GM18867 (cell line): ENCODE results near the gene QSOX2.
"Not testable (repeated sequence)": the region's sequence is repeated elsewhere in the genome, so short reads cannot be mapped to it uniquely, and the experiment has no call there.

Experiments used
- ATAC-seq: cut with Tn5 transposase; IDR thresholded peaks from one replicate; pipeline ENCODE4 v1.9.1; 2021; ENCODE audit warnings: mild to moderate bottlenecking, moderate library complexity; ENCODE audit not compliant: unreplicated experiment

QSOX2 gene

DNA sequence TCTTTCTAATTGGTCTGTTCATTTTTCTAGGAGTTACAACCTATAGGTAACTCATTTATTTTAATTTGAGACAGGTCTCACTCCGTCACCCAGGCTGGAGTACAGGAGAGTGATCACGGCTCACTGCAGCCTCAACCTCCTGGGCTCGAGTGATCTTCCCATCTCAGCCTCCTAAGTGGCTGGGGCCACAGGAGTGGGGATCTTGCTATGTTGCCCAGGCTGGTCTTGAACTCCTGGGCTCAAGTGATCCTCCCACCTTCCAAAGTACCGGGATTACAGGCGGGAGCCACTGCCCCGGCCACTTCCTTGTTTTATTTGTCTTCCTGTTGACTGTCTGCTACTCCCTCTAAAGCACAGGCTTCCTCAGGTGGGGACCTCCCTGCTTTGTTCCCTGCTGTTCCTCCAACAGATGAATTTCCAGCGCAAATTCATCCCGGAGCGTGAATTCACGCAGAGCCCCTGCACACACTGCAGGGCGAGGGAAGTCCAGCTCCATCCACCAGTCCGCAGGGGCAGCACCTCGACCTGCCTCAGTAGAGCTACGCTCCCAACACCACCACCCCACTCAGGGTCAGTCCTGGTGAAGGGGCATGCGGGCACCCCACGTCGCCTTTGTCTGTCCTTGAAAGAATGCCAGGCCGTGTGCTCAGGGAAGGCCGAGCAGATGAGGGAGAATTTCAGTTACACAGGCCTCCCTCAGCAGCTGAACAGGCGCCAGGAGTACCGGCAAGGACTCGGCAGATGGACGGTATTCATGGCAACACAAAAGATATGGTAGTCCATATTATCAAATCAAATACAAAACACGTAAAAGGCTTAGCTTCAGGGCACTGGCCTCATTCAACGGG lies 6.3 kb downstream of the QSOX2 start:
- ATAC-seq, result no peak

DNA sequence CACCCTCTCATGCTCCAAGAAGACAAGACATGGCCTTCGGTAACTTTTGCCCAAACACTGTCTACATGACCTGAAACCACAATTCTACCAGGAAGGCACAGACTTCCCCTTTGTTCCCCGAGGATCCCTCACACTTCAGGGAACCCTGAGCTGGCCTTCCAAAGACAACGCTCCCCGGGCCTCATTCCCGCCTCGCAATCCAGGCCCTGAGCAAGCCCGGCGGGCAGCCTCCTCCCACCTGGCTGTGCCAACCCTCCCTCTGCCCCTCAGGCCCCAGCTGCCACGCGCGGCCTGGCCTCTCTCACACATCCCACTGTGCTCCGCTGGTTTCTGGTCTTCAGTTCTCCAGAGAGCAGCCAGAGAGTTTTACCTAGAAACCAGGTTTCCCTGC lies 7.3 kb downstream of the QSOX2 start:
- ATAC-seq, result no peak

DNA sequence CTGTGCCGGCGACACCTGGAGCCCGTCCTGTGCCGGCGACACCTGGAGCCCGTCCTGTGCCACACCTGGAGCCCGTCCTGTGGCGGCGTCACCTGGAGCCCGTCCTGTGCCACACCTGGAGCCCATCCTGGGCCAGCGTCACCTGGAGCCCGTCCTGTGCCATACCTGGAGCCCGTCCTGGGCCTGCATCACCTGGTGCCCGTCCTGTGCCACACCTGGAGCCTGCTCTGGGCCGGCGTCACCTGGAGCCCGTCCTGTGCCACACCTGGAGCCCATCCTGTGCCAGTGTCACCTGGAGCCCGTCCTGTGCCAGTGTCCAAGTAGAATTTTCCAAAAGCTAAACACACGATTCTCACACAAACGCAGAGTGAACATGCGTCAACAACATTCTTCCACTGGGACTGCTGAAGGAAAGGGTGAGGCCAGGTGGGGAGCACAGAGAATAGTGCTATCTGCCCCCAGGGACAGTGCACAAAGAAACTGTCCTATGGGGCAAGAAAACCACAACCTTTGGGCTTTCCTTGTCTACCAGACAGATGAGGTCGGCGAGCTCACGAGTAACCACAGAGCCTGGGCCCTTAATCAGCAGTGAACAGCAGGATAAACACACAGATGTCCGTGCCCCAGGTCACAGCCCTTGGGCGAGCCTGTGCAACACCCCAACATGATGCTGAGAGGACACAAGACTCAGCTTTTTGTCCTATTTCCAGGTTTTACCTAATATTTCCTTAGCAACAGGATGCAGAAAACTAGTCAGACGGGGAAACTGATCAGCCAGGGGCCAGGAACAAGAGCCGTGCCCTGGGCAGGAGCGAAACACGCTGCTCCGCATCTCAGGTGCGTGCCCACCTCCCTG lies 7.9 kb downstream of the QSOX2 start:
- ATAC-seq, result no peak

DNA sequence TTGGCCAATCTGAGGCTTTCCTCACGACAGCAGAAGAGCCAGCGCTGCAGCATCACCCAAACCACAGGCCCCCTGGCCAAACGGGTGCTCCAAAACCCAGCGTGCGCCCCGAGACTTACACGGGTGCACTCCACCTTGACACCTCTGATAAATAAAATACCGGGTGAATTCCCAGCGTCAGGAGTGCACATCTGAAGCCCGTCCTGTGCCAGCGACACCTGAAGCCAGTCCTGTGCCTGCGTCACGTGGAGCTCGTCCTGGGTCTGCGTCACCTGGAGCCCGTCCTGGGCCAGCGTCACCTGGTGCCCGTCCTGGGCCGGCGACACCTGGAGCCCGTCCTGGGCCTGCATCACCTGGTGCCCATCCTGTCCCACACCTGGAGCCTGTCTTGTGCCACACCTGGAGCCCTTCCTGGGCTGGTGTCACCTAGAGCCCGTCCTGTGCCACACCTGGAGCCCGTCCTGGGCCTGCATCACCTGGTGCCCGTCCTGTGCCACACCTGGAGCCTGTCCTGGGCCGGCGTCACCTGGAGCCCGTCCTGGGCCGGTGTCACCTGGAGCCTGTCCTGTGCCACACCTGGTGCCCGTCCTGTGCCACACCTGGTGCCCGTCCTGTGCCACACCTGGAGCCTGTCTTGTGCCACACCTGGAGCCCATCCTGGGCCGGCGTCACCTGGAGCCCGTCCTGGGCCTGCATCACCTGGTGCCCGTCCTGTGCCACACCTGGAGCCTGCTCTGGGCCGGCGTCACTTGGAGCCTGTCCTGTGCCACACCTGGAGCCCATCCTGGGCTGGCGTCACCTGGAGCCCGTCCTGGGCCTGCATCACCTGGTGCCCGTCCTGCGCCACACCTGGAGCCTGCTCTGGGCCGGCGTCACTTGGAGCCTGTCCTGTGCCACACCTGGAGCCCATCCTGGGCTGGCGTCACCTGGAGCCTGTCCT lies 8.9 kb downstream of the QSOX2 start:
- not testable (repeated sequence) for ATAC-seq

DNA sequence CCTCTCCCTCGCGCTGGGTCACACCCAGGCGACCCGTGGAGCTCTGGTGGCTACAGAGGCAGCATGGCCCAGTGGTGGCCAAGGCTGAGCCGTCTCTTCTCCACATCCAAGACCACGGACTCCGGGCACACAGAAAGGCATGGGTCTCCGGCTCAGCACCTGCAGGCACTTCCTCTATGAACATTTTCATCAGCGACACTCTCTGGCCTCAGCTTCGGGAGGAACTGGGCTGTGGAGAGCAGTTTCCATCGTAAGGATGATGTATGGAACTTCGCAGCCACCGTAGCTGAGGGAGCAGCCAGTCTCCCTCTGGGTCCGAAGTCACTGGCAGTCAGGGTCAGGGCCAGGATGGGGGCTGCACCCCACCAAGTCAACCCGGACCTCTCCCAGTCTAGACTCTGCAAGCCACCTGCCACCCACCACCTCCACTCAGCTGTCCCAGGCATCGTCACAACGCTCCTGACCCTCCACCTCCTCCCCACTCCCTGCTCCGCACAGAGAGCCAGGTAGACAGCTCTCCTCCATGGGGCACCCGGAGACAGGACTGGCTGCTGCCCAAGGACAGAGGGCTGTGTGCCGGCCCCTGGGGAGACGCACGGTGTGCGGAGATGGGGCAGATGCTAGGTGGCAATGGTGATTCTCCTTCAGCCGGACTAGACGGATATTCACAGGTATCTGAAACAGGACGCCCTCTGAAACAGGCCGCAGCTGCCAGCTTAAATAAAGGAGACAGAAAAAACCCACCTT lies 9.7 kb downstream of the QSOX2 start:
- no peak for ATAC-seq

DNA sequence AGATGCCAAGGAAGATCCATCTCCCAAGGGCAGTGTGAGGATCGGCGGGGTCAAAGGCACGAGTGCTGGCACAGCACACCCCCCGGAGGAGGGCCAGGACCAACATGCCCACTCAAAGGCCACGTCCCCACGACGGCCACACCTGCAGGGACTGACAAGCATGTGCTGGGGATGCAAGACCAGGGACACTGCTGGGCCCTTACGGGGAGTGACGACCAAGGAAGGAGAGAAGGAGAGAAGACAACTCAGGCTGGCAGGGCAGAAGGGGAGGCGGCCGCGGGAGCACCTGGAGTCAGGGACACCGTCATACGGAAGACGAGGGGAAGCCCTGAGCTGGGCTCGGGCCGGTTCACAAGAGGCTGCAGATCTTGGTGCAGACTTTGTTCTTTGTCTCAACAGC lies 10.4 kb downstream of the QSOX2 start:
- no peak for ATAC-seq

DNA sequence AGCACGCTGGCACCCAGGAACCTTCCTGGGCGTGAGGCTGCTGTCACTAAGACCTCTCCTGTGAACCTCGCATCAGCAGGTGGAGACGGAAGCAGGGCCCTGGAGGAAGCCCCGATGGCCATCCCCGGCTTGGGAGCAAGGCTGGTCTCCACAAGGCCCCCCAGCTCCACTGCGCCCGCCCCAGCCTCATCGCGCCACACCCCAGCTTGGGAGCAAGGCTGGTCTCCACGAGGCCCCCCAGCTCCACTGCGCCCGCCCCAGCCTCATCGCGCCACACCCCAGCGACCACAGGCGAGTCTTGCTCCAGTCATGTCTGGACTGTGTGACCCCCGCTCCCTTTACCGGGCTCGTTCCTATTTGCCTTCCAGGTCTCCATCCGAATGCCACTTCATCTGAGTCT lies 11.0 kb downstream of the QSOX2 start:
- no peak for ATAC-seq

DNA sequence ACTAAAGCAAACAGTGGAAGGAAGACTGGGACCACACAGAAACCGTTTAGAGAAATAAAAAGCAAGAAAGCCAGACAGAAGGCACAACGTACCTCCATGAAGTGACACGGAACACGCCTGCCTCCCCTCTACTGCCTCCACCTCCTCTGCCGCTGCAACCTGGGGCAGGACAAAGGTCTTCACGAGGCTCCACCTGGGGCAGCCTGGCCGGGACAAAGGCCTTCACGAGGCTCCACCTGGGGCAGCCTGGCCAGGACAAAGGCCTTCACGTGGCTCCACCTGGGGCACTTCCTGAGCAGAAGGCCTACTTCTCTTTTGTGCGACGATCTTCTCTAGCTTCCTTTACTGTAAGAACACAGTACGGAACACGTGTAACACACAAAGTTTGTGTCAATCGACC lies 11.7 kb downstream of the QSOX2 start:
- no peak for ATAC-seq

DNA sequence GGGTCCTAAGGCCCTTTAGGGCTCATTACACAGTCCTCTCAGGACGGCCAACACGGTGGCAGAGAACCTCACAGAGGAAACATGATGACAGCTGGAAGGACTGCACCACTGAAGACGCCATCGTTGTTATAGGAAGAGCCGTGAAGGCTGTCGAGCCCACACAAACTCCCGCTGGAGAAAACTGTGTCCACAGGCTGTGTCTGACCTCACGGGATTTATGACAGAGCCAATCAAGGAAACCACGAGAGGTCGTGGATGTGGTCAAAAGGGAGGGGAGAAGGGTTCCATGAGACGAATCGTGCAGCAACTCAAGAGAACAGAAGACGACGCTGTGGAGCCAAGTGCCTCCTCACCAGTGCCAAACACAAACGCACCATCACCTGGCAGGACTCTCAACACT lies 12.2 kb downstream of the QSOX2 start:
- no peak for ATAC-seq

DNA sequence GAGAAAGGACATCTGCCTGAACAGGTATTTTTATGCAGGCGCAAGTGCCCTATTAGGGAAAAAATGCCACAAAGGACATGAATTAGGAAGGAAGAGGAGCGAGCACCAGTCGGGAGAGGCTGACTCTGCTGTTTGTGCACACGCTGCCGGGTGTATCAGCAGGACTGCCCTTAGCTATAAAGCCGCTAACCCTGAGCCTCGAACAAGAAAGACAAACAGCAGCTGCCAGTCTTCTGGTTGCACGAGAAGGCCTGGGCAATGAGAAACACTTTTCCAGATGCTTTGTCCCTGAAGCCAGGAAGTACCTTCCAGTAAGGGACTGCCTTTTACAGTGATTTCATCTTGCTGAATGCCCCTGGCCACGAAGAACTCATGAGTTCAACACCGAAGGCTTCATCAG lies 12.6 kb downstream of the QSOX2 start:
- ATAC-seq, result no peak

DNA sequence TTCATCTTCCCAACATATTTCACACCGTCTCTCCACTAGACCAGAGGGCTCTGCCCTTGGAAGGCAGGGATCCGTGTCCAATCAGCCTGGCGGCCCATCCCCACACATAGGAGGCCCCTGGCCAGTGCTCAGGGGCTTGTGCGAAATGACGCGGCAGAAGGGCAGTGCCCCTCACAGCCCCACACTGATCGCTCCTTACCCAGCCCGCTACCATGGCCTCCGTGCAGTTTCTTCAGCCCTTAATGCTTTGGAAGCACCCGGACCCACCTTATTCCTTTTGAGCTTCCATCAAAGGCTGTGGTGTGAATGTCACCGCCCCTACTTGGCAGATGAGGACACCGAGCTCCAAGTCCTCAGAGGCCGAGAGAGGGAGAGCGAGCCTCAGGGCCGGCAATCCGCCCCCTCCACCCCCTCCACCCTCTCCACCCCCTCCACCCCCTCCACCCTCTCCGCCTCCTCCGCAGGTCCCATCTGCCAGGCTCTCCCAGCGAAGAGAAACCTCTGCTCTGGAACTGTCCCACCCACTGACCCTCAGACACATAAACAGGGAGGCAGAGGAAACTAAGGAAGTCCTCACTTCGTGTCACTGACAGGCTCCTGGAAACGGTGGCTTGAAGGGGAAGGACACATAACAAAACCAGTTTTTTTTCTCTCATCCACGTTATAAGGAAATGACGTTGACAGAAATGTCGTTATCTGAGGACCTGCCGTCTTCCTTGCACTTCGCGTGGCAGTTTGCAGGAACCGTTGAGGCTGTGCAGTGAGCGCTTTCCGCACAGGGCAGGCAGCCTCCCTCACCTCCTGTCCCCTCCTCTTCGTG lies 13.9 kb downstream of the QSOX2 start:
- no peak for ATAC-seq

DNA sequence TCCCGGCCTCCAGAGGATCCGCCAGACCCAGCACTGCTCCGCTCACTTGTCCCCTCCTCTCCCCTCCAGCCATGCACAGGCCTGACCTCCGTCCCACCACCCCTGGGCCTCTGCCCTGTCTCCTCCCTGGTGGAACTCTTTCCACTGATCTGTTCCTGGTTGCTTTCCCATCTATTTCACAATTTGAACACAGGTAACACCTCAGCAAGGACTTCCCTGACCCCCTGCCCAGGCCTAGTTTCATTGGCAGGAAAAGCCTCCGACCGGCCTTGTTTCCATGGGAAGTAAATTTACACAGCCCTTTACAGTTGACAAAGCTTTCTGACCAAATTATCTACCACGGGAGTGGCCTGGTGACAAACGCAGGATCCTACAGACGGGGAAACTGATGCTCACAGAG lies 14.8 kb downstream of the QSOX2 start:
- ATAC-seq, result no peak

DNA sequence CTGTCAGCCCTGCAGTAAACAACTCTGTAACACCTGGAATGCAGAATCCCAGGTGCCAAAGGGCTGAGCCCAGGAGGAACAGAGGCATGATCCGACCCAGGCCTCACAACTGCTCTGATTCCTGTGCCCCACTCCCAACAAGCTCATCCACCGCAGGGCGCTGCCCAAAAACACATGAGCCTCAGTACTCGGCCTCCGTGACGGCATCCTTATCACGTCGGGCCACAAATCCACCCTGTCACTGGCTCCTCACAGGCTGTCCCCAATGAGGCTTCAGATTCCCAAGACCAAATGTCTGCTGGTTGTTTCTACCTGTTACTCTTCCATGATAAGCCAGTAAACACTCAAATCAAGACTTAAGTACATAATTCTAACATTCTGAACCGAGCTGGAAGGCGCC lies 15.2 kb downstream of the QSOX2 start:
- no peak for ATAC-seq

DNA sequence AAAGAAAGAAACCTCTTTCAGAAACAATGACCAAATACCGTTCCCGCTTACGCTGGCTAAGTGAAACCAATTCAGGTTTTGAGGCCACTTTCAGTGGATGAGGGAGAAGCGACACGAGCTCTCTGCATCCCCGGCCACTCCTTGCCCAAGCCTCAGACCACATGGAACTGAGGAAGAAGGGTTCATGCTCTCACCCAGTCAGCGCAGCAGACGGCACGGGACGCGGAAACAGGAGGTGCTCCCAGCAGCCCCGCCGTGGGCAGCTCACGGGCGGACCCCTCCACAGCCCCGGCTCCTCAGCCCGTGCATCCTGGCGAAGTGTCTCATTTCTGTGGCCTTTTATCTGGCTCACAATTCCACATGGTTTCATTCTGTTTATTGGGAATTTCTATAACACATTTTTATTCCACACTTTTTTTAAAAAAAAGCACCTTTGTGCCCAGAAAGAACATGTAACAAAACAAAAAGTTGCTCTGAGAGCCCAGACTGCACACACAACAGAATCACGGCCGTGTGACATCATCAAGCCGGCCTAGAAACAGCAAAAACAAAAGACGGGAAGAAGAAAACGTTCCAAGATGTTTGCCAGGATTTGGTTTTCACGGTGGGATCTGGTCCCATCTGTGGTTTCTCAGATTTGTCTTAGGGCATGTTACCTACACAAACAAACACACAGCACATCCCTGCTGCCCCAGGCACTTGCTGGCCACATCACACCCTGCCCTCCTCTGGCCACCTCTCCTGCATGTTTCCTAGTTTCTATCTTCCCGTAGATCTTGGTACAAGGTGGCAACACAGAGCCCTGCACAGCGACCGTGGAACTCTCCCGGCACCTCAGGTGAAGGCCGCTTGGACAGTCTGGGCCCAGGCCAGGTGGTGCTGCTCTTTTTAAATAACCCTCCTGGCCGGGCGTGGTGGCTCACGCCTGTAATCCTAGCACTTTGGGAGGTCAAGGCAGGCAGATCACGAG lies 16.2 kb downstream of the QSOX2 start:
- no peak for ATAC-seq

DNA sequence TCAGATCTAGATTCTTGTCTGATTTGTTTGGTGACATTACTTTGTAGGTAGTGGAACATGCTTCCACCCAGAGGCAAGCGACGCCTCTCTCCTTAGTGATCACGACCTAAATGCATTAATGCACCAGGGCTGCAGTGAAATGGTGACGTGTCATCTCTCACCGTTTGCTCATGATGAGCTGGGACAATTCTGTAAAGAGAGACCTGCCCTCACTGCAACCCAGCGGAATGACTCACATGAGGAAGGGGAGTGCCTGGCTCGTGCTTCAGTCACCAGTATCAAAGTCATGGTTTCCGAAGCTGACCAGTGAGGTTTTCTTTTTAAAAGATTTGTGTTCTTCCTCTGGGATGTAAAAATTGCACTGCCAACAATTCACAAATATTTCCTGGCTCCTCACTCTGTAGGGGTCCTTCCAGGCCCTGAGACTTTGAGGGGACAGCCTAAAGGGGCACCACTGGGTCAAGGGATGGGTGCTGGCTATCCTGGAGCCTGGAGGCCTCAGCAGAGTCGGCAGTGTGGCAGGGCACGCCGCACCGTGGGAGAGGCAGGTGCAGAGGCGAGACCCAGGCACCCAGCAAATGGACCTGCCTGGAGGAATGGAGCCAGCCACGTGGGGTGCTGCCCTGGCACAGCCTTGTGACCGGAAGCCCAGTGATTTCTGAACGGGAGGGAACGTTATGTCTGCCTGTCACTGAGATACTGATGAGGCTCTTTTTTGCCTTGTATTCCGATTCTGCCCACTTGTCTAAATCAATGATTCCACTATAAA lies 17.3 kb downstream of the QSOX2 start:
- no peak for ATAC-seq

DNA sequence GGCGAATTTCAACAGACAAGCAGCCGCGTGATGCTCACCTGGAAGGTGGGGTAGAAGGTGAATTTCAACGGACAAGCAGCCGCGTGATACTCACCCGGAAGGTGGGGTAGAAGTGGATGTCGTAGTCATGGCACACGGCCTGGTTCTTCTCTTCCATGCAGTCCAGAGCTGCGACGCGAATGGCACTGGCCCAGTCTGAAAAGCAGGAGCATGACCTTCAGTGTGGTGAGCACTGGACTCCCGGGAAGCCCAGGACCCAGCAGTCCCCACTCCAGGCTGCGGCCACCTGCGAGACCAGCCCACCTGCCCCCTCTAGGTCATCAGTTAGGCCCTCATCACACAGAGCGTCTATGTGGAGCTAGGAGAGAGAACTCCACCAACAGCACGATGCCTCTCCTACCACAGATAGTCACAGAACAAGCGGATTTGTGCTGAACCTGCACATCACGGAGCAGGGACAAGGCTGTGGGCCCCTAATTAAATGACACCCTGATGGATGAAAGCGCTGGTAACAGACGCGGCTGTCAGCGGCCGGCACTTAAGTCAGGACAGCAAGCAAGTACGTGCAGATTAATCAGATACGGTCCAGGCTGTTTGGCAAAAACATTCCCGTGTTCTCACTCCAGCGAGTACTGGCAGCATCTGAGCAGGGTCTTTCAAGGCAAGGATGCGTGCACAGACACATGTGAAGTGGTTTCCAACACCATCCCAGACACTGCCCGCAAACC lies 18.8 kb downstream of the QSOX2 start:
- ATAC-seq, result no peak
